ENCODE results near the gene FAM186B.

FAM186B gene

GRCh38 chr12:49604856-49605255 is 583 bp downstream of the FAM186B start:
- DNase-seq, result no peak

DNA sequence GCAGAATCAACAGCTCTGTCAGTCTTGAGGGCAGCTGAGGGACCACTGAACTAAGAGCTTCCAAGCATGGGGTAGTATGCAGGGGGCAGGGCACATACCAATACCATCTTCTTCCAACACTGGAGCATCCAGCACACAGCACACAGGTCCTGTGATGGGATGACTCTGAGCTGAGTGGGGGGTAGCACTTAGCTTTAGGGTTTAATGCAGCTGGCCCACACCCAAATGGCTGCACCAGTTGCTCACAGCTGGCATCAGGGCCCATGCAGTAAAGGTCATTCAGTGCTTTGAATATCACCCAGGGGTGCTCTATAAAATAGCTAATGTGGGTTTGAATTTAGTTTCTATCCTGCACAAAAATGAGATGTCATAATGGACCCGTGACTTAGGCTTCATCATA is 1.7 kb downstream of the FAM186B start:
- DNase-seq, result no peak

DNA sequence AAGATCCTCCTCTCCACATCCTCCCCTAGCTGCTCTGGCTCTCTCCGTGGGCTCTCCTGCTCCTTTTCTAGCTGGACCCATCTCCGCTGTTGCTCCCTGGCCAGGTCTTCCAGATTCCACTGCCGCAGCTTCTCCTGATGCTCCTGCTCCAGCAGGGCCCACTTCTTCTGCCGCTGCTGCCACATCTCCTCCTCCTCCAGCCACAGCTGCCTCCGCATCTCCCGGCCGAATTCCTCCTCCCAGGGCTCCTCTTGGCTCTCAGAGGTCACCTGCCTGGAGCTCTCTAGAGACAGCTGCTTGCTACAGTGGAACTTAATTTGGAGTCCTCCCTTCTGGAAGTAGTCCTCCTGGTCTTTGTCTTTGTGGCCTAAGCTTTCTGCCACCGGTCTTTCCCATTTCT is 5.5 kb downstream of the FAM186B start:
- no peak for DNase-seq

- DNase-seq, result no peak
Observed at GRCh38 chr12:49598527-49598926, 6.9 kb downstream of the FAM186B start.

DNA sequence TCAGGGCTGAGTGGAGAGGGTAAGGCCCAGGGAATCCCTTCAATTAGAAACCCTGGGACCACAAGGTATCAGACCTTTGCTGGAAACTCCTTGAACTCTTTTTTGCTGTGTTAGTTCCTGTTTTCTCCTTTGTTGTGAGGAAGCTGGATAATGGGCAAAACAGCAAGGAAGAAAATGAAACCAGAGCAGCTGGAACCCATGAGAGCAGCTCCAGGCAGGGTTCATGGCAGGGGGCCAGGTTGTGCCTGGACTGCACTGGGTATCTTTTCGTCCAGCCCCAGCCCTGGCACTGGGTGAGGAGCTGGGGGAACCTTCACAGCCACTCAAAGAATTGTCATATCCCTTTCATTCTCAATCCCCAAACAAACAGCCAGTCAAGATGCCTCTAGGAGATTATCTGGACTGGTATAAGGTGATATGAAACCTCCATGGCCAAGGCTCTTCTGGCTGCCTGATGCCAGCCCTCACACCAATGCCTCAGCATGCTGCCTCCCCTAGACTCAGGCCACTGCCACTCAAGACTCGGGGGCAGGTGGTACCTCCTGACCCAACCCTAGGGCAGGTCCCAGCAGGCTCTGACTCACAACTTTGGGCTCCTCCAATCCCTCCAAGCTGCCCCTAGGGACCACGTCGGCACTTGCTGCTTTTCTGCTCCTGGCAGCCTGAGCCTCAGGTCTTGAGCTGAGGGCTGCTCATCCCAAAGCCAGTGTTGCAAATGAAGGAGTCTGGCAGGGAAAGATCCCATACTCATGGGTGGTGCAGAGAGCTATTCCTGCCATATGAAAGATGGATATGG is 16.5 kb downstream of the FAM186B start:
- no peak for DNase-seq

DNA sequence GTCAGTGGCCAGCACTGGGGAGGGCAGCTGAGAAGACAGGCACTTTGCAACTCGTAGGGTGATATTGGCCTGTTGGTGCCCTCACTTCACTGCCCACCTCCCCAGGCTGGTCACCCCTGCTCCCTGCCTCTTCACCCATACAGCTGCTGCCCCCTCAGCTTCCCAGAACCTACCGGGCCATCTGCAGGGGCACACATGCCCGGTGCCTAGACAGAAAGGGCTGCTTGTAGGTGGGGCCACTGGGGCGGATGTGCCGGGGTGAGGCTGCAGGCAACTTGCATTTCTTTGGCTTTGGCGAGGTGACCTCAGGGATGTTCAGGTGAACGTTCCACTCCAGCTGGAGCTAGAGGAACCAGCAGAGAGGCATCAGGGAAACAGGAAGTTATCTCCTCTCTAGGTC is 17.2 kb downstream of the FAM186B start:
- no peak for DNase-seq

DNA sequence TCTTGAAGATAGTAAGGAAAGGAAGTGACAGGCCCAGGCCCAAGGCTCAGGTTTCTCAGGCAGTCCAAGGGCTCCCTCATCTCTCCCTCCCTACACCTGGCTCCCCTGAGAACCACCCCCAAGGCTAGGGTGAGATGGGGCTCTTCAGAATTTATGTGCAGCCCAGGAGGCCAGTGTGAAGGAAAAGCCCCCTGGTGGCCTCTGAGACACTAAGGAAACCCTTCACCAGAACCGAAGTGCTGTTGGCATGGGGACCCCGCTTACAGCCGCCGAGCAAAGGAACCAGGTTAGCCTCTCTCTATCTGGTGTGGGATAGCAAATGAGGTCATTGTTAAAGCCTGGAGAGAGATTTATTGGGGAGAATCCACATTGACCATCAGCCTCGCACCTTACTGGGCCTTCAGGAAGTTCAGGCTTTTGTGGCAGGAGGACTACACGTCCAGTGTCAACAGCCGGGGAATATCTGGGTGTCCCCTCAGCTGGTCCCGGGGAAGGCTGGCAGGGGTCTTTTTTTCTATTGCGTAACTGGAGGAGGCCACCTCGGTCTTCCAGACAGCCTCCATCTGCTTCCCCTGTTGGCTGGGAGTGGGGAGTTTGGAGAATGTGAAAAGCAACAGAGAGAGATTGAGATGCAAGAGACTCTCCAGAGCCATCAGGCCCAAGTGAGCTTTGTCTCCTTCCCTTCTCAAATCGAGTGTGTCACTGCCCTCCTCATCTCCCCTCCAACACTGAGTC is 18.1 kb downstream of the FAM186B start:
- no peak for DNase-seq

- no peak for DNase-seq
Observed at GRCh38 chr12:49585477-49586459, 19.7 kb downstream of the FAM186B start.

- DNase-seq, result no peak
Observed at GRCh38 chr12:49584591-49584990, 20.8 kb downstream of the FAM186B start.

DNA sequence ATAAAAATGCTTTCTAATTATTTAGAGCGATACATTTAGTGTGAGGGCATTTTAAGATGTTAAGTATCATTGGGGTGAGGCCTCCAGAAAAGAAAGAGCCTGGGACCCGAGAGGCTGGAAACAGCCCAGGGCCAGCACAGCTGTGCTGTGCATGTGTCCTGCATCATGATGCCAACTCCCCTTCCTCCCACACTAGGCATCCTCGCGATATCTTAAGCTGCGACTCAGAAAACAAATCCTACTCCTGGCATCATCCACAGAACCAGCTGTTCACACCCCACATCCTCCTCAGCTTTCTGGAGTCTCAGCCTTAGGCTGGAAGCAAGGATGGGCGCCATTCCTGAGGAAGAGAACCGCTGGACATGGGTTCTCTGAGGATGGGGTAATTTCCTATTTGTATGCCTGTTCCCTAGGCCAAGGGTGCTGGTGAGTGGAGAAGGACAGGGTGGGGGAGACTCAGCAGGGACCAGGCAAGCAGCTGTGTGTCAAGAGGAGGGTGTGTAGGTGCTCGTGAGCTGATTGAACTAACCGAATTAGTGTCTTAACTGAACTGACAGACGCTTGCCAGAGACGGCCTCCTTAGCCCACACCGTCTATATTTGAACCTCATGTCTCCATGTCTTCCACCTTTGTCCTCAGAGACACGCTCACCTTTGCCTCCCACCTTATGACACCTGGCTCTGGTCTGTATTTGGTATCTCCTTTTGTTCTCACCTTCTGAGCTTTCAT is 21.9 kb downstream of the FAM186B start:
- no peak for DNase-seq

DNA sequence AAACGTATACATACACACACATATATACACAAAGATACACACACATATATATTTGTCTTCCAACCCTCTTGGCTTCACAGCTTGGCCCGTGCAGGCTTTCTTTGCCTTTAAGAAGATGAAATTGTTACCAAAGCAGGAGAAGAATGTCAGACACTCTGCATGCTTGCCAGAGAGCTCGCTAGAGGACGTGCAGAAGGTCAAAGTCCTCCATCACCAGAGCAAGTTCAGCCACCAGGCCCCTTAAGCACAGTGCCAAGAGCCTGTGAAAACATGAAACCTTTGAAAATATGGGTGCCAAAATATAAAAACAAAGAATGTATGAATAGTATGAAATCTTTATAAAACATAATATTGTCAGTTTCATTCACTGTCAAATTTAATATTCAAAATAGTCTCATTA is 22.6 kb downstream of the FAM186B start:
- no peak for DNase-seq

DNA sequence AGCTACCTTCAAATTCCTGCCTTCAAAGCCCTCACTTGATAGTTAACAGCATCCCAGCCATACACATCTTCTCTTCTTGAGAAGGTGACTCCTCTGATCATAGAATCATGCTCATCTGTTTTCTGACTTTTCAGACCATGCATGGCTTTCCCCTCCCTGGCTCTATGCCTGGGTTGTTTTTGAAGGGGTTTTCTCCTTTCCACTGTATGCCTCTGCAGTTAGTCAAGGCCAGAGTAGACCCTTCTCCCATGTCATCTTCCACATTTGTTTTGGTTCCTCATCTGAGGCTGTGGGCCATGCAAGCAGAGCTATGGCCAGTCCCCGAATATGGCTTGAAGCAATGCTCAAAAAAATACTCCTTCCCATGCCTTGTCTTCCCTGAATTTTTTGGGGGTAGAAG is 23.2 kb downstream of the FAM186B start:
- DNase-seq, result no peak

DNA sequence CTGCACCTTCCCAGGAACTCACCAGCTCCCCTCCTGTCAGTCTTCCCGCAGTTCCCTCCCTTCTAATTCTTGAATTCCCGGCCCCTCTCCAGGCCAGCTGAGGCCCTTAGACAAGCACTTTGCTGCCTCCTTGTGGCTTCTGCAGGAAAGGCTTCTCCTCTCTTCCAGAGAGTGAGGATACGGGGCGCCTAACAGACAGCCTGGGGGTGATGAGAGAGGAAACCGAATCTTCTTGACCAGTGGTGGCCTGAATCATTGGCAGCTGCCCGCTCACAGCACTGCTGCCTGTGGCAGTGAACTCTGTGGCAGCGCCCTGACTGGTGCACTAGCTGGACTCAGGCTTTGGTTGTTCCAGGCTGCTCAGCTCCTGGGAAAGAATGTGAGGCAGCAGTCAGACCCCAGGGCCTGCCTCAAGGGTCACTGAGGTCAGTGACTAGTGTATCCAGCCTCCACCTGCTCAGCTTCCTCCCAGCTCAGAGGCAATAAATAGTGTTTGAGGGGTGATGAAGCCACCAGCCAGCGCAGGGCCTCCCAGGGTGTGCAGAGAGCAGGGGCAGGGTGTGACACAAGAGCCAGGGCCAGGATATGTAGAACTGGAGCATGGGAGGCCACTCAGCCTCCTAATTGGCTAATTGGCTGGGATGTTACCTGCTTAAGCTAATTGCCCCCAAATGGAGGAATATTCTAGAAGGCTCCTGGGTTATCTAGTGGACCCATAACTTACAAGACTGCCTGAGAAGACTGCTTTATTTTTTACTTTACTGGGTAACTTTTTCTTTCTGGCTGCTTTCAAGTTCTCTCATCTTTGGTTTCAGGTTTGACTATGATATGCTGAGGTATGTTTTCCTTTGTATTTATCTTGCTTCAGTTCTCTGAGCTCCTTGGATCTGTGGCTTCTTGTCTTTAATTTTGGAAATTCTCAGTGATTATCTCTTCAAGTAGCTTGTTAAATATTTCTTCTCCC is 24.6 kb downstream of the FAM186B start:
- peak; percentile 57 to 60 for DNase-seq

DNA sequence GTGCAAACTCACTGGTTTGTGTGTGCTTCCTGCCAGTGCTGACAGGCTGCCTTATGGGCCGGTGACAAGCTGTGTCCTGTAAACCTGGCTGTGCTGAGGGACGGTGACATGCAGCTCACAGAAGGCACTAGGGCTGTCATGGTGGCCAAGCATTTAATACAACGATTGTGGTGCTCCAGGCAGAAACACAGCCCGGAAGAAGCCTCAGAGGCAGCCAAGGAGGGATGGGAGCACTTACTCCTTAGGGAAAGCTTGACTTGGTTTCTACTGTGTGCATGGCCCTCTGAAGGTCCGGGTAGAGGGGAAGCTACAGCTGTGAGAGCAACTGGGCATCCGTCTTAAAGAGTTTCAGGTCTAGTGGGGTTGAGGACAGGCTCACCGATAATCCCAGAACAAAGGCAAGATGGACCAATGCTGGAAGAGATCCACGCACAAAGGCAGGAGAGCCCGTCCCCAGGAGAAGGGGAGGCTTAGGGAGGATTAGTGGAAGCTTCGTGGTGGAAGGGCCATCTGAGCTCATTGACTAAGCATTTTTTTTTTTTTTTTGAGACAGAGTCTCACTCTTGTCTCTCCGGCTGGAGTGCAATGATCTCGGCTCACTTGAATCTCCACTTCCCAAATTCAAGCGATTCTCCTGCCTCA is 26.8 kb downstream of the FAM186B start:
- DNase-seq, result no peak

DNA sequence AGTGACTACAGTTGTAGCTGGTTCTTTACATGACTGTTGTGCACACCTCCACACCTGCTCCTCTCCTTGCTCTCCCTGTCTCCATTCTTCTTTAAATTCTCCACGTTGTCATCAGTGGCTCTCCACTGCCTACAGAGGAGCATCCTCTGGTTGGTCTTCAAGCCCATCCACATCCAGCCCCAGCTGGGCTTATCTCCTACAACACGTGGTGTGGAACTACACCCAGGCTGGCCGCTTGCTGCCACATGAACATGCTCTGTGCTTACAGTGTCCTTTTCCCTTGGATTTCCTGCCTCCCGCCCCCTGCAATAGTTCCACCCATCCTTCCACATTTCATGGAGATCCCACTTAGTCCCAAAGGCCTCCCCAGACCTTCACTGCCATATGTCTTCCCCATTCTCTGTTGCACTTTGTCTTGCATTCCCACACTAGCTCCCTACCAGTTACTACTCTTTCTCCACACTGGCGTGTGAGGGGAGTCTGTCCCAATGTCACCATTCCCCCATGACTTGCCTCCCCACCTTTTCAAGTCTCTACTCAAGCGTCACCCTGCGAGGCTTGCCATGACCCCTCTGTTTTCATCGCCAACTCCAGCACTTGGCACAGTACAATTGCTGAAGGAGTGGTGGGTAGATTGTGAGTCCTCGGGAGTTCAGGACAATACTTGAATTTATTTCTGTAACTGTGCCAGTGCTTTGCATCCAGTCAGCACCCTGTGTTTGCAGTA is 27.7 kb downstream of the FAM186B start:
- no peak for DNase-seq

GRCh38 chr12:49568442-49569162 is 36.8 kb downstream of the FAM186B start:
- peak in 1 of 2 donors; percentile 11 for DNase-seq

GRCh38 chr12:49567611-49568441 is 37.6 kb downstream of the FAM186B start, which contains the start of gene MCRS1:
Gene MCRS1 (minus strand): TSS chr12:49568142. CDS start chr12:49566731, 1,411 bp downstream.
- peak; percentile 91 for DNase-seq

GRCh38 chr12:49567302-49567610 is 38.2 kb downstream of the FAM186B start:
- peak in 1 of 2 donors; percentile 9 for DNase-seq
